Fibroblast of mammary gland (primary cell): ENCODE results near the gene RNU6-8.

Experiments
- DNase-seq: peaks from one replicate; pipeline ENCODE4 v3.0.0-alpha.2; 2010; ENCODE audit warnings: low read depth
- H3K4me3 ChIP-seq: 2 replicates; pipeline ENCODE4 v1.5.1; 2011; ENCODE audit warnings: low read depth, mild to moderate bottlenecking, low read length, moderate library complexity; ENCODE audit not compliant: control insufficient read depth
- TF ChIP-seq, protein P1 (sequence below): conservative IDR thresholded peaks from 2 replicates; pipeline ENCODE4 v1.5.1; 2011; ENCODE audit warnings: low read depth, low read length, inconsistent platforms; ENCODE audit not compliant: control insufficient read depth, insufficient read depth

RNU6-8 gene

DNA sequence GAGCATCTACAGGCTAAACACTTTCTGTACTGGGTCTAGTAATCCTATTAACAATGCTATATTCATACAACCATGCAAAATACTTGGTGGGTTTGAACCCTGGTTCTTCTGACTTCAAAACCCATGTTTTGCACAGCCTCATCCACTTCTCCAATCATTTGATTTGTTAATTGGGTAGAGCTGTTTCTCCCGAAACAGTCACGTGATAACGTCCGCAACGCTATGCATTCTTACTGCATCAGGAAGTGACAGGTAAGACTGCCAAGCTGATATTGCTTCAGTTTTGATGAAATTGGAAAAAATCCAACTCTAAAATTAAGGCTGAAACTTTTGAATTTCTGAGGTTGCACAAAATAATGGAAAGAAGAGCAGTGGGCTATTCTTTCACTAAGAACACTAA is 31.6 kb downstream of the RNU6-8 start:
- no peak overlapping the region for H3K4me3 ChIP-seq
- DNase-seq: no peak
- TF ChIP-seq, protein P1, sequence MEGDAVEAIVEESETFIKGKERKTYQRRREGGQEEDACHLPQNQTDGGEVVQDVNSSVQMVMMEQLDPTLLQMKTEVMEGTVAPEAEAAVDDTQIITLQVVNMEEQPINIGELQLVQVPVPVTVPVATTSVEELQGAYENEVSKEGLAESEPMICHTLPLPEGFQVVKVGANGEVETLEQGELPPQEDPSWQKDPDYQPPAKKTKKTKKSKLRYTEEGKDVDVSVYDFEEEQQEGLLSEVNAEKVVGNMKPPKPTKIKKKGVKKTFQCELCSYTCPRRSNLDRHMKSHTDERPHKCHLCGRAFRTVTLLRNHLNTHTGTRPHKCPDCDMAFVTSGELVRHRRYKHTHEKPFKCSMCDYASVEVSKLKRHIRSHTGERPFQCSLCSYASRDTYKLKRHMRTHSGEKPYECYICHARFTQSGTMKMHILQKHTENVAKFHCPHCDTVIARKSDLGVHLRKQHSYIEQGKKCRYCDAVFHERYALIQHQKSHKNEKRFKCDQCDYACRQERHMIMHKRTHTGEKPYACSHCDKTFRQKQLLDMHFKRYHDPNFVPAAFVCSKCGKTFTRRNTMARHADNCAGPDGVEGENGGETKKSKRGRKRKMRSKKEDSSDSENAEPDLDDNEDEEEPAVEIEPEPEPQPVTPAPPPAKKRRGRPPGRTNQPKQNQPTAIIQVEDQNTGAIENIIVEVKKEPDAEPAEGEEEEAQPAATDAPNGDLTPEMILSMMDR: no peak

DNA sequence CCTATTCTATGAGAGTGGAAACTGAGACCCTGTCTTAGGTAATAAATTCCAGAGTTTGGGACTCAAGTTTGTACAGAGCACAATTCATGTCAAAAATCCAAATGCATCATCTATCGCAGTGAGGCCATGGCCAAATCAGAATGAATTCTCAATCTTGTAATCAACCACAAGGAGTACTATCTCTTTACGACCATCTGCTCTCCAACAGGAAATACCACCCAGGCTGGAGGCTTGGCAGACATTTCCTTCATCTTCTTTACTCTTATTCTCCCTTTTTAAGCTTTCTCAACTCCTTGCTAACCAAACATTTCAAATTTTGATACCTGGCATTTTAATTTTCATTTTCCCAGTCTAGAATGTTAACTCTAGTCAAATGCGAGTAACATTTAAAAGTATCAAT is 33.9 kb downstream of the RNU6-8 start:
- no peak overlapping the region for H3K4me3 ChIP-seq
- DNase-seq: no peak
- TF ChIP-seq, protein P1: no peak

- no peak overlapping the region for H3K4me3 ChIP-seq
- TF ChIP-seq, protein P1: no peak
- no peak for DNase-seq
Observed at GRCh38 chr14:32167907-32168306, 35.2 kb downstream of the RNU6-8 start.

GRCh38 chr14:32166924-32167323 is 36.1 kb downstream of the RNU6-8 start:
- no peak overlapping the region for H3K4me3 ChIP-seq
- no peak for DNase-seq
- TF ChIP-seq, protein P1: no peak

DNA sequence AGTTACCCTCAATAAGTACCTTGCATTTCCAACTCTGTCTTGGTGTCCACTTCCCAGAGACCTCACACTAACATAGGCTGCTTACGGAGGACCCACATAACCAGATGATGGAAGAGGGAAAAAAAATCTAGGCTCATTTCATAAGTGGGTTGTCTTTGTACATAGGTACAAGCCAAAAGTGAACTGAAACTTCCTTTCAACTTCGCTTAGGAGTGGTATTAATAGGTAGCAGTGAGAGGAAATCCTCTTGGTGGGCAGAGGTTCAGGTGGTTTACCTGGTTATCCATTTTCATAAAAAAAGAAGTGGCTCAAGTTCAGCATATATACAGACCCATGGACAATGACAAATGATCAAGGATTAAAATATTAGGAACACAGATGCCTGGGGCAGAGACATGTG is 37.0 kb downstream of the RNU6-8 start:
- no peak for DNase-seq
- H3K4me3 ChIP-seq: no peak overlapping the region
- TF ChIP-seq, protein P1: no peak
